ENCODE data around the gene SLC22A3.
"Not testable (repeated sequence)": the region's sequence is repeated elsewhere in the genome, so short reads cannot be mapped to it uniquely, and the experiment has no call there.

SLC22A3 gene, protein sequence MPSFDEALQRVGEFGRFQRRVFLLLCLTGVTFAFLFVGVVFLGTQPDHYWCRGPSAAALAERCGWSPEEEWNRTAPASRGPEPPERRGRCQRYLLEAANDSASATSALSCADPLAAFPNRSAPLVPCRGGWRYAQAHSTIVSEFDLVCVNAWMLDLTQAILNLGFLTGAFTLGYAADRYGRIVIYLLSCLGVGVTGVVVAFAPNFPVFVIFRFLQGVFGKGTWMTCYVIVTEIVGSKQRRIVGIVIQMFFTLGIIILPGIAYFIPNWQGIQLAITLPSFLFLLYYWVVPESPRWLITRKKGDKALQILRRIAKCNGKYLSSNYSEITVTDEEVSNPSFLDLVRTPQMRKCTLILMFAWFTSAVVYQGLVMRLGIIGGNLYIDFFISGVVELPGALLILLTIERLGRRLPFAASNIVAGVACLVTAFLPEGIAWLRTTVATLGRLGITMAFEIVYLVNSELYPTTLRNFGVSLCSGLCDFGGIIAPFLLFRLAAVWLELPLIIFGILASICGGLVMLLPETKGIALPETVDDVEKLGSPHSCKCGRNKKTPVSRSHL

DNA sequence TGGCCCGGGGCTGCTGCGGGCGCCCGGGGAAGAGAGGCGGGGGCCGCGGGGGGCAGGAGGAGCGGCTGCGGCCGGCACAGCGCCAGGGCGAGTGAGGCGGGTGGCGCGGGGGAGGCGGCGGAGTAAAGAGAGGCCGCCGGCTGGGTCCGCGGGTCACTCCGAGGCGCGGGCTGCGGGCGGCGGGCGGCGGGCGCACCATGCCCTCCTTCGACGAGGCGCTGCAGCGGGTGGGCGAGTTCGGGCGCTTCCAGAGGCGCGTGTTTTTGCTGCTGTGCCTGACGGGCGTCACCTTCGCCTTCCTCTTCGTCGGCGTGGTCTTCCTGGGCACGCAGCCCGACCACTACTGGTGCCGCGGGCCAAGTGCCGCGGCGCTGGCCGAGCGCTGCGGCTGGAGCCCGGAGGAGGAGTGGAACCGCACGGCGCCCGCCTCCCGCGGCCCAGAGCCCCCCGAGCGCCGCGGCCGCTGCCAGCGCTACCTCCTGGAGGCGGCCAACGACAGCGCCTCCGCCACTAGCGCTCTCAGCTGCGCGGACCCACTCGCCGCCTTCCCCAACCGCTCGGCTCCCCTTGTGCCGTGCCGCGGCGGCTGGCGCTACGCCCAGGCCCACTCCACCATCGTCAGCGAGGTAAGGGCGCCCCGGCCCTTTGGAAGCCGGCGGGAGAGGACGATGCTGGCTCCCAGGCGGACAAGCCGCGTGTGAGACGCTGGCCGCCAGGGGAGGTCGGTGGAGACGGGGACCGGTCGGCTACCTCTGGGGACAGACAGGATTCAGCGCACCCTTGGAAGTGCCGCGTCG is at the start of gene SLC22A3:
TSS of gene SLC22A3 (plus strand) at position 156 of the 797 bp plus-strand sequence. CDS start at position 198, 42 bp downstream.
- peak; percentile 50 for DNase-seq (ENCODE audit: low spot score)

DNA sequence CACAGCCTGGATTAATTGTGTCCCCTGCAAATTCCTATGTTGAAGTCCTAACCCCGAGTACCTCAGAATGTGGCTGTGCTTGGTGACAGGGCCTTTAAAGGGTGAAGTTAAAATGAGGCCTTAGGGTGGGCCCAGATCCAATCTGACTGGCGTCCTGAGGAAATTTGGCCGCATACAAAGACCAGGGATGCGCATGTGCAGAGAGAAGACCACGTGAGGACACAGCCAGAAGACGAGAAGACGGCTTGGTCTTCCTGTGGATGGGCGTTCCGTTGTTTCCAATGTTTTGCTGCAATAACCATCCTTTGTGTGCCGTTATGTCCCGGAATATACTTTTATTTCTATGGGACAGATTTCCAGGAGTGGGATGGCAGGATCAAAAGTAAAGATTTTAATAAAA is 48.6 kb upstream of the SLC22A3 start:
- DNase-seq (ENCODE audit: low spot score), result no peak

DNA sequence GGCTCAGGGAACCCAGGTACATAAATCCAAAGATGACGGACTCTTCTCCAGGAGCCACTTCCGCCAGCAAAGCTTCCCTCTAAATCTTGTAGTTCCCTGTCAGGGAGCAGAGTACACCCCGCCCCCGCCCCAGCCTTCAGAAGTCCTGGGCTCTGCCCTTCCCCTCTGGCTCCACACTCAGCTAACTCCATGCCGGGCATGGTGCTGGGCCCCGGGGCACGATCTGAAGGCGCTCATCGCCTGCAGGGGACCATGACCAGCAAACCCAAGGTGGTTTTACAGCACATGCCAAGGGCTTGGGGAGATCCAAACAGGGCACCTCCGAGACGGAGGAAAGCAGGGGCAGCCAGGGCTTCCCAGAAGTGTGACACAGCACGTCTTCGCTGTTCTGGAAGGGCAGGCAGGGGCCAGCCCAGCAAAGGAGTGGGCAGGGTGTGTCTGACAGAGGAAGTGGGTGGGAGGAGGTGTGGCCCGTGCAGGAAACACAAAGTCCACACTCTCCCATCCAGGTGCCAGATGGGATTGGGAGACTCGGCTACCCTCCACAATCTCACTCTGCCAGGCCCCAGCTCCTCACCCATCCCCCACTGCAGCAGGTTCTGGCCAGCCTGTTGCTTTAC is 48.0 kb upstream of the SLC22A3 start:
- peak; percentile 80 for DNase-seq (ENCODE audit: low spot score)

DNA sequence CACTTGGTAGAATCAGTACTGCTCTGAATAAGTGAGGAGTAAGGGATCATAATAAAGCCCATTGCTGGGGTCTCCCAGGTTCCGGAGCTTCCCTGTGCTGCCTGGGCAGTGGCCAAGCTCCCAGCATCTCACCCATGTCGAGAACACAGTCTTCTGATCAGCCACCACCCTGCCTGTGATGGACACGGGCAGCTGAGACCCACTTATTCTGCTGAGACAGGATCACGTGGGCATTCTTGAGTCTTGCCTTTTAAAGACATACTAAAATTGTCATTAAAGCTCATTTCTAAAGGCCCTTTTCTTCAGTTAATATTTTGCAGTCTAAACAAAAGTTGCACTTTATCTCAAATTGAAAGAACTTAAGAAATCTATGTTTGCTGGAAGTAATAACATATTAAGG is 46.8 kb upstream of the SLC22A3 start:
- DNase-seq (ENCODE audit: low spot score), result no peak

DNA sequence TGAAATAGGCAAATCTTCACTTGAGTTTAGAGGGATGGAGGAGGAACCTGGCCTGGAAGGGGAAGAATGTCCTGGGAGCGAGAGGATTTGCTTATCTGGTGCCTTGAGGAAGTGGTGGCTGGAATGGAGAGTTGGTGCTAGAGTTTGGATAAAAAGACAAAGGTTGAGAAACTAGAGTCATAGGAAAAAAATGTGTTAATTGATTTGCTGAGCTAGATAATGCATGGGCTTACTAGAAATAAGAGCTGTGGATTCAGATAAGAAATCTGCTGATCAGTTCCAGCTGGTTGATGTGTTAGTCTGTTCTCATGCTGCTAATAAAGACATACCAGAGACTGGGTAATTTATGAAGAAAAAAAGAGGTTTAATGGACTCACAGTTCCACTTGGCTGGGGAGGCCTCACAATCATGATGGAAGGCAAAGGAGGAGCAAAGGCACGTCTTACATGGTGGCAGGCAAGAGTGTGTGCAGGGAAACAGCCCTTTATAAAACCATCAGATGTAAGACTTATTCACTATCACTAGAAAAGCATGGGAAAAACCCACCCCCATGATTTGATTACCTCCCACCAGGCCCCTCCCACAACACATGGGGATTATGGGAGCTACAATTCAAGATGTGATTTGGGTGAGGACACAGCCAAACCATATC is 45.6 kb upstream of the SLC22A3 start:
- not testable (repeated sequence) for DNase-seq (ENCODE audit: low spot score)

DNA sequence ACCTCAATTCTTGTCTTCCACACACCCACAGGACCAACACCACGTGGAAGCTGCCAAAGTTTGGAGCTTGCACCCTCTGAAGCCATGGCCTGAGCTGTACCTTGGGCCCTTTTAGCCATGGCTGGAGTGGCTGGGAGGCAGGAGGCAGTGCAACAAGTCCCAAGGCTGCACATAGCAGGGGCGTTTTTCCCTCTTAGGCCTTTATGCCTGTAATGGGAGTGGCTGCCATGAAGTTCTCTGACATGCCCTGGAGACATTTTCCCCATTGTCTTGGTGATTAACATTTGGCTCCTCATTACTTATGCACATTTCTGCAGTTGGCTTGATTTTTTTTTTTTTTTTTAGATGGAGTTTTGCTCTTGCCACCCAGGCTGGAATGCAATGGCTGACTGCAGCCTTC is 44.4 kb upstream of the SLC22A3 start:
- DNase-seq (ENCODE audit: low spot score), result no peak

DNA sequence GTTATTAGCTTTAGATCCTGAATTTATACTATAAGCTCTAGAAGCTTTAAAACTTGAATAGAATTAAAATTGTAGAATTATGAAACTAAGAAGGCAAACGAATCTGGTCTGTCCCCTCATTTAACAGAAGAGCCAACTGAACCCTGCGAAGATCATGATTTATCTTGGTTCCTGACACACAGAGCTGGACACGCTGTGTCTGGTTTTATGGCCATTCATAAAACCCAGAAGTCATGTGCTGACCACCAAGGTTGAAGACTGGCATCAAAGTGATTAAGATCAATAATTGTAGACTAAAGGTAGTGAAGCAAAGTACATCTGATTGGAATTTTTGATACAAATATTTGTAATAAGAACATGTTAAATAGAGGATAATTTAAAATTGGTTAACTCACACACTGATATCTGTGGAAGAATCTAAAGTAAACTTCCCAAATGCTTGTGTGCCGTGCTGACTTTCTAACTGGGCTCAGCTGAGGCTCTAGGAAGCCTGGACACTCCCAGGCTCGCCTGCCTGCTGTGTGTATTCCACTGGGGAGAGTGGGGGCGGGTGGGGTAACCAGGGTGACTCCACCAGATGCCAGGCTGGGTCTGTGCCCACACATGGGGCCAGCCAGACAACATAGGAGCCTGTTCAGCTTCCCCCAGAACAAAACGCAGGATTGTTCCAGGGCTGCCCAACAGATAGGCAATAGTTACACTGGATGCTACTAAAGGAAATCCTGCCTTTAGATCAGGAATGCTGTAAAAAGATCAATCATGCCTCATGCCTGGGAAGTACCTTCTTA is 42.1 kb upstream of the SLC22A3 start:
- DNase-seq (ENCODE audit: low spot score), result no peak

DNA sequence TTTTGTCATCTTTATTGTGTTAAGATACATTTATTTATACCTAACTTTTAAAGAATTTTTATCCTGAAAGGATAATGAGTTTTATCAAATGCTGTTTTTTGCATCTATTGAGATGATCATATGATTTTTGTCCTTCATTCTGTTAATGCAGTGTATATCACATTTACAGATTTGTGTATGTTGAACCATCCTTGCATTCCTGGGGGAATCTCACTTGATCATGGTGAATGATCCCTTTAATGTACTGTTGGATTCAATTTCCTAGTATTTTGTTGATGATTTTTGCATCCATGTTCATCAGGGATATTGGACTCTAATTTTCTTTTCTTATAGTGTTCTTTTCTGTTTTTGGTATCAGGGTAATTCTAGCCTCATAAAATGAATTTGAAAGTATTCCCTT is 38.5 kb upstream of the SLC22A3 start:
- DNase-seq (ENCODE audit: low spot score), result no peak

DNA sequence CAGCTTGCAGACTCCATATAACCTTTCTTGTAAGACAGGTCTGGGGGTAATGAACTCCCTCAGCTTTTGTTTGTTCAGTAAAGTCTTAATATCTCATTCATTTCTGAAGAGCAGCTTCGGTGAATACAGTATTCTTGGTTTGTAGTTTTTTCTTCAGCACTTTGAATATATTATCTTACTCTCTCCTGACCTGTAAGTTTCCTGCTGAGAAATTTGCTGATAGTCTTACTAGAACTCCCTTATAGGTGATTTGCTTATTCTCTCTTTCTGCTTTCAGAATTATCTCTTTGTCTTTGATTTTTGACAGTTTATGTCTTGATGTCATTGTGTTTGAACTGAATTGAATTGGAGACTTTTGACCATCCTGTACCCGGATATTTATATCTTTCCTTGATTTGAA is 35.3 kb upstream of the SLC22A3 start:
- no peak for DNase-seq (ENCODE audit: low spot score)

DNA sequence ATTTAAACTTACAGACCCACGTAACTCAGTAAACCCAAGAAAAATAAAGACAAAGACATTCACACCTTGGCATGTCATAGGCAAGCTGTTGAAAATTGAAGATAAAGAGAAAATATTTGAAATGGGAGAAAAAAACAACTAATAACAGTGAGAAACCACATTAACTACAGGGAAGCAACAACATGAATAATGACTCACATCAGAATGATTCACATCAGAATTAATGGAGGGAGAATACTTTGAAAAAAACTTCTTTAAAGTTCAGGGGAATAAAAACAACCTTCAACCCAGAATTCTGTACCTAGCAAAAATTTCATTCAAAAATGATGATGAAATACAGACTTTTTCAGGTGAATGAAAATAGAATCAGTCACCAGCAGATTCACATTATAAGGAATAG is 32.9 kb upstream of the SLC22A3 start:
- DNase-seq (ENCODE audit: low spot score), result no peak

DNA sequence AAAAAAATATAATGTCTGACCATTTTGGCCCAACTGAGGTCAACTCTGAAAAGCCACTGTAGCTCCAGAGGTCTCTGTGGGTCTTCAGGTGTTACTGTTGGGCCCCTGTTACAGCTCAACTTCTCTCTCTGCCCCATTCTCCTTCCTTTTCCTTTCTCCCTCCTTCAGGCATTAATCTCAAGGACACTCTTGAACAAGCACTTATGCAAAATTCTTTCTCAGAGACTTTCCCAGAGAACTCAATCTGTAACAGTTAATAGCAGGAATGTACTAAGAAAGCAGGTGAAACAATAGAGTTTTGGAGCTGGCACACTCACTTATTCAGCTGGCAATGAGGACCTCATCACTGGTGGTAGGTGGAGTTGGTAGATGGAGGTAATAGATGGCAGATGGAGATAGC is 31.9 kb upstream of the SLC22A3 start:
- no peak for DNase-seq (ENCODE audit: low spot score)

DNA sequence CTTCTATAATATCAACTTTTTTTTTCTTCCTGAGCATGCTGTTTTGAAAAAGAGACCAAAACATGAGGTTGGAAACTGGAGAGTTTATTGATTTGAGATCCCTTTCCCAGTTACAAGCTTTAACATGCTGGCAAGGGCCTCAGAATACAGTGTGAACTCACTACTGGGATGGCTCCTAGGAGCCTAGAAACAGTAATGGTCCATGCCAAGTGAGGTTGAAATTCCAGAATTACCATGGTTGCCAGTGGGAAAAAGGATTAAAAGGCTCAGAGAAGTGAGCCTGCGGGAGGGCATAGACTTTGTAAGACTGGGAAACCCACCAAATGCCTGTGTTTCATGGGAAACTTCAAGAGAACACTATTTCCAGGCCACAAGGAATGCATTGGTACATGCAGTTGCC is 28.9 kb upstream of the SLC22A3 start:
- DNase-seq (ENCODE audit: low spot score), result no peak

DNA sequence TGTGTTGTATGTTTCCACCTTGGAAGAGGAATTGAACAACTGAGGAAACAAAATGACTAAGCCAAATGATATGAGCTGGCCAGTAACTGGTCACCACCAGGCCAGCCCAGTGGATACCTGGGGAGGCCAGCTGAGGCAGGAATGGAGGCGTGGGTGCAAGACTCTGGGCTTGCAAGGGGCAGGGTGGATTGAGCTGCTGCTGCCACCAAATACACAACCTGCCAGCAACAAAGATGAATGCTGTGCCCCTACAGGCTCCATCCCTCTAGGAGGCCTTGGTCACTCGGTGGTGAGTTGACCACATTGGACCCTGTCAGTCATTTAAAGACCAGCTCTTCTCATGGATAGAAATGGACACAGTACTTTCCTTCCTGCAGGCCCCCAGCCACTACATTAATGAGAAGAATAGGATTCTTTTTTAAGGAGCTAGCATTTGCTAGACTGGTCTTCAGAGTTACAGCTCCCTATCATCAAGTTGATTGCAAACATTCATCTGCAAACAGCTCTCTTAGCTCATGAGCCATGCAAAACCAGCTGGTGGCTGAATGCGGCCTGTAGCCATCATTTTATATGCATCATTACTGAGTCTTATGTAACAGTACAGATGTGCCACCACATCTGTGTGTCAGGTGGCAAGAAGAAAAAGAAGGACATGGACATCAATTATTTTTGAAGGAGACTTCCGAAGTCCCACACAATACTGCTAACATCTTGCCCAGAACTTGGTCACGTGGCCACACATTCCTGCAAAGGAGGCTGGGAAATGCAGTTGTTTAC is 26.3 kb upstream of the SLC22A3 start:
- DNase-seq (ENCODE audit: low spot score), result no peak

DNA sequence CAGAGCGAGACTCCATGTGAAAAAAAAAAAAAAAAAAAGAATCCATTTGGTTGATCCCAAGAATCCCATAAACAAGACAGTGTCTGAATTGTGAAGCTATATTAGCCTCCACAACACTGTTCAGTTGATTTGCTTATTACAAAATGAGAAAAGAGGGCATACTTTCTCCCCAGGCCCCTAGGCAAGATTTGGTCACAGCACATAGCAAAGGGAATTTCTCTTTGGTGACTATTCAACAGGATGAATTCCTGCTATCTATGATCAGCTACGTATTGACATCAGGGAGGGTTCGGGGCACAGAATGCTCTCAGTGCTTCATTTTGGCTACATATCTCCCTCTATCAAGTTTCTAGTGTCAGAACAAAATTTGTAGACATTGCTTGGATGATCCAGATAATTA is 20.2 kb upstream of the SLC22A3 start:
- DNase-seq (ENCODE audit: low spot score), result no peak

DNA sequence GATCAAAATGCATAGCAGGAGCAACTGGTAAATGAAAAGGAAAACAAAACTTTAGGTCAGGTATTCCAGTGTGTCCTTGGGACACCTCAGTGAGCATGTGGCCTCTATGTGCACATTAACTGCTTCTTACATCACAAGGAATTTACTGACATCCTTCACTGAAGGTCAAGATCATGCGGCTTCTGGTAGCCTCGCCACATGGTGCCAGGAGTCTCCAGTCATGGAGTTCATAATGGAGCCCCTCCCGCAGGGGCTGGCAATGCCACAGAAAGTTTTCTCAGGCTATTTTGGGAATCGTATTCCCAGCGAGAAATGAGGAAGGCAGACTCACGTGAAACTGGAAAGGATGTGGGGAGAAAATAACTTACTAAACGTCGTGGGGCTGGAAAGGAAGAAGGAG is 19.7 kb upstream of the SLC22A3 start:
- no peak for DNase-seq (ENCODE audit: low spot score)

DNA sequence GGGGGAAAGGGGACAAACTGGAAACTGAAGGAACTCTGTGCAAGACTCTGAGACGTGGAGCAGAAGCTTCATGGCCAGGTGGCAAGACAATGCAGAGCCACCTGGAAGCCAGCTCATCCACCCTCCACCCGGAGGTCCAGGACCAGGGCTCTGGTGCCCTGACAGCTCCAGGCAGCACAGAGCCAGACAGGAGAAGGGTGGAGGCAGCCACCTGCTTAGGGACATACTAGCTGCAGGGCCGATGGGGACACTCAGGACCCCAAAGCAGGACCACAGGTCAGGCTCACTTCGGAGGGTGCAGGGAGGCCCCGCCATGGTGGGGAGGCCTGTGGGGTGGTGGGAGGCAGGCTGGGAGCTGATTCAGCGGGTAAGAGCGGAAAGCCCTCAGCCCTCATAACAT is 19.0 kb upstream of the SLC22A3 start:
- no peak for DNase-seq (ENCODE audit: low spot score)

DNA sequence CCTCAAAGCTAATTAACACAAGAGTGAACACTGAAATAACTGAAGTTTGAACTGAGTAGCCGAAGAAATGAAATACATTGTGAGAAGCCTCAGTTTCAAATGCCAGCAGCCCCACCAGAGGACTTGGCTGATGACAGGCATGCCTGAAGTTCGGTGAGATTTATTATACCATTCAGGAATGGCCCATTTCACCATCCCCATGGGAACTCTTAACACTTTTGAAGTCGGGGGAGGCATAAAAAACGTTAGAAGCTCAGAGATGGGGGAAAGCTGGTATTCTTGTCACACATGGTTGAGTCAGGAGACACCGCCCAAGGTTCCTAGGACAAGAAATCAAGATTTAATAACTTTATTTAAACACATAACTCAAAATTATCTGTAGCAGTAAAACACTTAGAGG is 17.6 kb upstream of the SLC22A3 start:
- no peak for DNase-seq (ENCODE audit: low spot score)

DNA sequence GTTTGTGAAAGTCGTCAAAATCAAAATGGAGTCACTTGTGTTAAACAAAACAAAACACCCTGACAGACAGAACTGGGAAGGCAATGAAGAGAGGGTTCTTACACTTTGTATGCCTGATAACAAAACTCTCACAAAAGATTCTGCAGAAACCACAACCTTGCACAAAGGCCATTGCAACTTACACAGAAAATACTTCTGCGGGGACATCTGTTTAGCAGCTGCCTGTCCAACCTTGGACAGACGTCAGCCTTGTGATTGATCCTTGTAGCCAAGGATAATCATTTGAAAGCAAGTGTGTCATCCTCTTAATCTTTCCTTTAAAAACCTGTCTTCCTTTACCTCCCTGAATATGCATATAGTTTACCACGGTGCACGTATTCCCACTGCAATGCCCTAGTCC is 17.0 kb upstream of the SLC22A3 start:
- DNase-seq (ENCODE audit: low spot score), result no peak

DNA sequence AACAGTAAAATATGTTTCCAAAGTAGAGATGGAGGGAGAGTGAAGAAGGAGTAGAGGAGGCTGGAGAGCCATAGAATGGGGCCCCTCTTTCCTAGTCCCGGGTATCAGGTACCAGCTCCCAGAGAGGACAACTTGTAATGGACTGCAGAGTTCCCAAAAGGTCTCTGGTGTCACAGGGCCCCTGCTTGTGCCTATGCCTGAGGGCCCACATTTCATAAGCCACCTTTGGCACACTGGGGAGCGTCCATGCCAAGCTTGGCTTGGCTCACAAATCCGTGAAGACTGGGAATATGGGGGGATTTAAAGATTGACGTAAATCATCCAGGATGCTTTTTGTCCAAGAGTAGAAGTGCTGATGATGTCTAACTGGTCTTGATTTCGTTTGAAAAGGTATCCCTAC is 16.4 kb upstream of the SLC22A3 start:
- no peak for DNase-seq (ENCODE audit: low spot score)

DNA sequence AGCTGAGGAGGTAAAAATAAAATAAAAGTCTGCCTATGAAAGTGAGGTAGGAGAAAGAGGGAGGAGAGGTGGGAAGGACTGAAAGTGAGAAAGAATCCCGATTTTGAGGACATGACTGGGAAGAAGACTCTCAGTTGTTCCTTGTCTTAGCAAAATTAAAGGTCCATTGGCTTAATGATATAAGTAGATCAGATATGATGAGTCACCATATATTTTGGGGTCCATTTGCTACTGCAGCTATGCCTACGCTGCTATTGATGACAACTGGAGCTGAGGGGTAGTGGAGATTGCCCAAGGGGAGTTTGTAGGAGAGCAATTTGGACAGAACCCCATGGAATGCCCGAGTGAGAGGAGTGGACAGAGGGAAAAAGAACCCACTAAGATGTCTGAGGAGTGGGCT is 15.1 kb upstream of the SLC22A3 start:
- no peak for DNase-seq (ENCODE audit: low spot score)

DNA sequence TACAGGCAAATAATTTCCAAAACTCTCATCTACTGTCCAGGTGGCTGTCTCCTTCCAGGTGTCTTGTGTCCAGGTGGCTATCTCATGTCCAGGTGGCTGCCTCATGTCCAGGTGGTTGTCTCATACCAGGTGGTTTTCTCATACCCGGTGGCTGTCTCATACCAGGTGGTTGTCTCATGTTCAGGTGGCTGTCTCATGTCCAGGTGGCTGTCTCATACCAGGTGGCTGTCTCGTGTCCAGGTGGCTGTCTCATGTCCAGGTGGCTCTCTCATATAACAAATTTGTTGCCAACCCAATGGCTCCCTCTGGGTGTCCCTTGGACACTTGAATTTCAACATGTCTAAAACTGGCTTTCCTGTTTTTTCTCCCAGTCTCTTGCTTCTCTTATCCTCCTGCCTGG is 14.3 kb upstream of the SLC22A3 start:
- no peak for DNase-seq (ENCODE audit: low spot score)

All from SW480 (cell line).